ENCODE data around the gene TDP2. TPM values are rescaled to one million over a fixed set of nuclear protein-coding genes. Genes with fewer than 3 reads are reported as not detected.
A peak's percentile ranks its signal among the peaks of the same experiment; 100 is the strongest.
"Not testable (repeated sequence)": the region's sequence is repeated elsewhere in the genome, so short reads cannot be mapped to it uniquely, and the experiment has no call there.

Gene TDP2
- total RNA-seq, 2 donors from 2014 or later = 48.1 to 48.4 TPM

- Mint-ChIP-seq H3K36me3 (peaks cover 6% of the 10 kb centered on the region), H3K27ac (no peak overlapping the region), H3K27me3 (no peaks in the 10 kb centered on the region), H3K4me3 (no peak overlapping the region), H3K9me3 (no peaks in the 10 kb centered on the region), H3K4me1 (ENCODE audit: low read depth in 2 of 2) (peaks cover 3 to 10% of the 10 kb centered on the region in 2 donors)
- ATAC-seq (no peak), DNase-seq (ENCODE audit: low spot score) (no peak)
Observed at GRCh38 chr6:24692003-24692402, 25.3 kb upstream of the TDP2 start.

DNA sequence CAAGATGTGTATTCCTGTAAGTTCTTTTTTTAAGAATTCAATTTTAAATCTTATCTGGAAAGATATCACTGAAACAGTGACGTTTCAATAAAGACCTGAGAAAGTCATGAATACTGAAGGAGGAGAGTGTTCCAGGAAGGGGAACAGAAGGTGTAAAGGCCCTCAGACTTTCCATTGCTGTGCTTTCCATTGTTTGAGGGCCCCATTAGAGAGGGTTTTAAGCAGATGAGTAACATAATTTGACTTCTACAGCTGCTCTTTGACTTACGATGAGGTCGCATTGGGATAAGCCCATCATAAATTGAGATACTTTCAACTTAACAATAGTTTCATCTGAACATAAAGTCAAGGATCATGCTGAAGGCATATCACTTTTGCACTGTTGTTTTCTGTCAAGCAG is 24.9 kb upstream of the TDP2 start:
- no peaks in the 10 kb centered on the region for H3K27me3 Mint-ChIP-seq
- DNase-seq (ENCODE audit: low spot score) = no peak
- H3K9me3 Mint-ChIP-seq = no peaks in the 10 kb centered on the region
- ATAC-seq = no peak
- H3K4me1 Mint-ChIP-seq (ENCODE audit: low read depth in 2 of 2) = peaks cover 3 to 10% of the 10 kb centered on the region in 2 donors
- H3K27ac Mint-ChIP-seq = no peak overlapping the region
- H3K4me3 Mint-ChIP-seq = no peak overlapping the region
- peaks cover 6% of the 10 kb centered on the region for H3K36me3 Mint-ChIP-seq

DNA sequence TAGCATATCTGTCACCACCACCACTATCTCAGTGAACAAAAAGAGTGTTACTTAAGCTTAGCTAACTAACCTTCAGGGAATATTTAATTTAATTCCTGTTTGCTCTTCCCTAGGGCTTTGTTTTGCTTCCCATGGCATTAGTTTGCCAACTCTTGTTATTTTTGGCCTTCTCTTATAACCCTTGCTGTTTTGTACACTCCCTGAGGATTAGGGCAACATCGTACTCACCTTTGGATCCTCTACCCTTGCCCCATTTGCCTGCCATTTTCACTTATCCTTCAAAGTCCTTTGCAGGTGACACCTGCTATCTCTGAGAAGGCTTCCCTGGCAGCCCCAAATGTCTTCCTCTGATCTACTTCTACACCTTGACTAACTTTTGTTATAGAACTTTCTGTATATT is 23.9 kb upstream of the TDP2 start:
- peaks cover 6% of the 10 kb centered on the region for H3K36me3 Mint-ChIP-seq
- ATAC-seq (no peak), DNase-seq (ENCODE audit: low spot score) (no peak)
- no peak overlapping the region for H3K27ac Mint-ChIP-seq
- H3K4me1 Mint-ChIP-seq (ENCODE audit: low read depth in 2 of 2) = peaks cover 2 to 9% of the 10 kb centered on the region in 2 donors
- no peaks in the 10 kb centered on the region for H3K27me3 Mint-ChIP-seq
- no peaks in the 10 kb centered on the region for H3K9me3 Mint-ChIP-seq
- no peak overlapping the region for H3K4me3 Mint-ChIP-seq

GRCh38 chr6:24689964-24690363 is 23.3 kb upstream of the TDP2 start:
- H3K4me1 Mint-ChIP-seq (ENCODE audit: low read depth in 2 of 2) = peaks cover 0 to 5% of the 10 kb centered on the region in 2 donors
- DNase-seq (ENCODE audit: low spot score) (no peak), ATAC-seq (no peak)
- no peak overlapping the region for H3K4me3 Mint-ChIP-seq
- H3K27ac Mint-ChIP-seq = no peak overlapping the region
- H3K36me3 Mint-ChIP-seq = peaks cover 6% of the 10 kb centered on the region
- no peaks in the 10 kb centered on the region for H3K27me3 Mint-ChIP-seq
- no peaks in the 10 kb centered on the region for H3K9me3 Mint-ChIP-seq

- Mint-ChIP-seq H3K4me3 (no peak overlapping the region), H3K4me1 (ENCODE audit: low read depth in 2 of 2) (no peaks in the 10 kb centered on the region)
- no peak for DNase-seq (ENCODE audit: low spot score)
Observed at GRCh38 chr6:24686946-24687345, 20.2 kb upstream of the TDP2 start.

GRCh38 chr6:24686408-24686807 is 19.7 kb upstream of the TDP2 start:
- H3K4me3 Mint-ChIP-seq = no peak overlapping the region
- H3K27ac Mint-ChIP-seq = no peak overlapping the region
- ATAC-seq (no peak), DNase-seq (ENCODE audit: low spot score) (no peak)
- no peaks in the 10 kb centered on the region for H3K4me1 Mint-ChIP-seq (ENCODE audit: low read depth in 2 of 2)
- no peaks in the 10 kb centered on the region for H3K9me3 Mint-ChIP-seq
- no peaks in the 10 kb centered on the region for H3K27me3 Mint-ChIP-seq
- peaks cover 6% of the 10 kb centered on the region for H3K36me3 Mint-ChIP-seq

More at GRCh38 chr6:24686946-24687345, 20.2 kb upstream of the TDP2 start:
- Mint-ChIP-seq H3K9me3 (no peaks in the 10 kb centered on the region), H3K27ac (no peak overlapping the region), H3K27me3 (no peaks in the 10 kb centered on the region), H3K36me3 (peaks cover 6% of the 10 kb centered on the region)
- ATAC-seq = no peak

GRCh38 chr6:24683297-24684296 is 16.9 kb upstream of the TDP2 start:
- no peaks in the 10 kb centered on the region for H3K27me3 Mint-ChIP-seq
- no peak for ATAC-seq
- H3K9me3 Mint-ChIP-seq = no peaks in the 10 kb centered on the region
- DNase-seq (ENCODE audit: low spot score) = no peak
- H3K4me3 Mint-ChIP-seq = no peak overlapping the region
- peaks cover 6% of the 10 kb centered on the region for H3K36me3 Mint-ChIP-seq
- no peak overlapping the region for H3K27ac Mint-ChIP-seq
- H3K4me1 Mint-ChIP-seq (ENCODE audit: low read depth in 2 of 2) = peaks cover 0 to 2% of the 10 kb centered on the region in 2 donors

- H3K9me3 Mint-ChIP-seq = no peaks in the 10 kb centered on the region
- H3K36me3 Mint-ChIP-seq = no peaks in the 10 kb centered on the region
- no peaks in the 10 kb centered on the region for H3K27me3 Mint-ChIP-seq
- H3K27ac Mint-ChIP-seq = no peak overlapping the region
- no peak overlapping the region for H3K4me3 Mint-ChIP-seq
- no peak for DNase-seq (ENCODE audit: low spot score)
- H3K4me1 Mint-ChIP-seq (ENCODE audit: low read depth in 2 of 2) = peaks cover 0 to 2% of the 10 kb centered on the region in 2 donors
- ATAC-seq = no peak
Observed at GRCh38 chr6:24680582-24680981, 13.9 kb upstream of the TDP2 start.

- not testable (repeated sequence) for H3K4me1 Mint-ChIP-seq (ENCODE audit: low read depth in 2 of 2); H3K27me3 Mint-ChIP-seq; H3K4me3 Mint-ChIP-seq; DNase-seq (ENCODE audit: low spot score); H3K27ac Mint-ChIP-seq; H3K9me3 Mint-ChIP-seq; ATAC-seq; H3K36me3 Mint-ChIP-seq
Observed at GRCh38 chr6:24678792-24679352, 12.2 kb upstream of the TDP2 start.

DNA sequence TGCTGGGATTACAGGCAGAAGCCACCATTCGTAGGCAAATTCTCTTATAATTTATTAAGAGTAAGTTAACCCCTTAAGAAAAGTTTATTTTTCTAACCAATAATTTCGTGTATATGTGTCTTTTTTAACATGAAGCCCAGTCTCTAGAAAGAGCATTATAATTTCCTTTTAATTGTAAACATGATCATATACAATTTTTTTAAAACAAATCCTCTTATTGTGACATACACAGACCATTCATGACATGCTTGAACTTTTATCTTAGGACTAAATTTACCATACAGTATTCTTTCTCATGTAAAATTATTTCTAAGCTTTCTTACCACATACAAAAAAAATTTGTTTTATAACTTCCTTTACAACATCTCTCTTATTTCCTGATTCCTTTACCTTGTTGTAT is 6.9 kb upstream of the TDP2 start:
- no peaks in the 10 kb centered on the region for H3K9me3 Mint-ChIP-seq
- peaks cover 24% of the 10 kb centered on the region for H3K36me3 Mint-ChIP-seq
- no peak overlapping the region for H3K27ac Mint-ChIP-seq
- ATAC-seq = no peak
- peaks cover 6 to 9% of the 10 kb centered on the region in 2 donors for H3K4me1 Mint-ChIP-seq (ENCODE audit: low read depth in 2 of 2)
- DNase-seq (ENCODE audit: low spot score) = no peak
- no peak overlapping the region for H3K4me3 Mint-ChIP-seq
- H3K27me3 Mint-ChIP-seq = no peaks in the 10 kb centered on the region

DNA sequence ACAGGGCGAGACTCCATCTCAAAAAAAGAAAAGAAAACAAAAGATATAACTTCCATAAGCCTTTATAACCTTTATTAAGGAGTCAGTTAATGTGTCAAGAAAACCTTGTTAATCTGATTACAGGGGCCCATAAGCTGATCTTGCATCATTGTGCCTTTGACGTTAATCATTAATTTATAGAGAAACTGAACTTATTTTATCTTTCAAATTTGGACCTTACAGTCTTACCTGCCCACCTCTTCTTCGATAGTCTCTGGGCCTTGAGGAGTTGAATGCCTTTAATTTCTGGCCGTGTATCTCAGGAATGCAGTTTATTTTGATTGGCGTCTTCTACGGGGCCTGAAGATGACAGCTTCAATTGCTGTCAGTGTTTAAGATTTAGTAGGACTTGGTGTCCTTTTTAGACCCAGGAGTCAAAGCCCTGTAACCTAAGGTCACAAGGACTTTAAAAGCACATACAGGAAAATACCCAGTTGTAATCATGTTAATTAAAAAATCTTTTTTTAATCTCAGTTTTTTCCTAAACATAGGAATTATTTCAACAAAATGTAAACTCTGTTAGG is 6.0 kb upstream of the TDP2 start:
- no peaks in the 10 kb centered on the region for H3K9me3 Mint-ChIP-seq
- no peak overlapping the region for H3K4me3 Mint-ChIP-seq
- H3K27me3 Mint-ChIP-seq = no peaks in the 10 kb centered on the region
- ATAC-seq (no peak), DNase-seq (ENCODE audit: low spot score) (no peak)
- no peak overlapping the region for H3K27ac Mint-ChIP-seq
- H3K36me3 Mint-ChIP-seq = peaks cover 24% of the 10 kb centered on the region
- H3K4me1 Mint-ChIP-seq (ENCODE audit: low read depth in 2 of 2) = peaks cover 11 to 12% of the 10 kb centered on the region in 2 donors

DNA sequence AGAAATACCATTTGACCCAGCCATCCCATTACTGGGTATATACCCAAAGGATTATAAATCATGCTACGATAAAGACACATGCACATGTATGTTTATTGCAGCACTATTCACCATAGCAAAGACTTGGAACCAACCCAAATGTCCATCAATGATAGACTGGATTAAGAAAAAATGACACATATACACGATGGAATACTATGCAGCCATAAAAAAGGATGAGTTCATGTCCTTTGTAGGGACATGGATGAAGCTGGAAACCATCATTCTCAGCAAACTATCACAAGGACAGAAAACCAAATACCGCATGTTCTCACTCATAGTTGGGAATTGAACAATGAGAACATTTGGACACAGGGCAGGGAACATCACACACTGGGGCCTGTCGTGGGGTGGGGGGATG is 4.4 kb upstream of the TDP2 start:
- not testable (repeated sequence) for H3K27ac Mint-ChIP-seq; H3K27me3 Mint-ChIP-seq; H3K4me3 Mint-ChIP-seq; ATAC-seq; H3K9me3 Mint-ChIP-seq; DNase-seq (ENCODE audit: low spot score)
- peaks cover 22 to 23% of the 10 kb centered on the region in 2 donors for H3K4me1 Mint-ChIP-seq (ENCODE audit: low read depth in 2 of 2)
- H3K36me3 Mint-ChIP-seq = peaks cover 24% of the 10 kb centered on the region

DNA sequence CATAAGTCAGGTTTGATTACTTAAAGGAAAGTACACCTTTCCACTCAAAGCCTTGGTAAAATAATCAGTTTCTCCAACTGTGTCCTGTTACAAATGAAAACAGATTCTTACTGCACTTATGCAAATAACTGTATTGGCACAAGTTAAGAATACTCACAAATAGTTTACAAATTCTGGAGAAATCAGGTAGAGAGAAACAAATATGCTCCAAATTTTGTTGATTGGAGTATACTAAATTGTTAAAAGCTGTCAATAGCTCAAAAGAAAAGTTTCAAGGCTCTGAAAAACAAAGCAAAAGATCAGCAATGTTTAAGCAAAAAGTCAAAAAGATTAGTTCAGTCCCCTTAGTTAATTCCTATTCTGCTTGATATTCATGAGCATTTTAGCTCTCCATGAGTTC is 3.8 kb upstream of the TDP2 start:
- DNase-seq (ENCODE audit: low spot score) = not testable (repeated sequence)

DNA sequence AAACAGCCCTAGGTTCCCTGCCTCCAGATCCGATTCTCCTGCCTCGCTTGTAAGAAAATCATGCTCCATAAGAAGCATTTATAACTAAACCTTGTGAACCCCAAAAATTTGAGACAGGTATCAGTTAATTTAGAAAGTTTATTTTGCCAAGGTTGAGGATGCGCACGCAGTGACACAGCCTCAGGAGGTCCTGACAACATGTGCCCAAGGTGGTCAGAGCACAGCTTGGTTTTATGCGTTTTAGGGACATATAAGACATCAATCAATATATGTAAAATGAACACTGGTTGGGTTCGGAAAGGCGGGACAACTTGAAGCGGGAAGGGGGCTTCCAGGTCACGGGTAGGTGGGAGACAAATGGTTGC is 2.3 kb upstream of the TDP2 start:
- Mint-ChIP-seq H3K4me3 (peak overlapping the region; percentile 32), H3K36me3 (peaks cover 25% of the 10 kb centered on the region), H3K27ac (peak overlapping the region; percentile 42 to 47), H3K4me1 (ENCODE audit: low read depth in 2 of 2) (peaks cover 34 to 40% of the 10 kb centered on the region in 2 donors), H3K27me3 (no peaks in the 10 kb centered on the region), H3K9me3 (no peaks in the 10 kb centered on the region)
- DNase-seq (ENCODE audit: low spot score) = no peak
- ATAC-seq = no peak

More for the DNA sequence above, 3.8 kb upstream of the TDP2 start:
- H3K36me3 Mint-ChIP-seq = peaks cover 24% of the 10 kb centered on the region
- not testable (repeated sequence) for H3K4me3 Mint-ChIP-seq, H3K27me3 Mint-ChIP-seq, H3K27ac Mint-ChIP-seq, ATAC-seq, H3K9me3 Mint-ChIP-seq
- H3K4me1 Mint-ChIP-seq (ENCODE audit: low read depth in 2 of 2) = peaks cover 26 to 28% of the 10 kb centered on the region in 2 donors

Data from natural killer cell treated with Interleukin-12 subunit alpha and Interleukin-12 subunit beta and Interleukin-15 and Interleukin-18, amount 100 ng/mL, for 72 hours (primary cell).